Coronary artery (tissue), 2 donors: ENCODE measurements around the gene NLRP7.
"Not testable (repeated sequence)": the region's sequence is repeated elsewhere in the genome, so short reads cannot be mapped to it uniquely, and the experiment has no call there.

Source experiments
- DNase-seq: peaks from one replicate; pipeline ENCODE4 v3.0.0-alpha.2; 2017; ENCODE audit warnings: low spot score
- H3K27ac ChIP-seq, 2 donors: fragments of 200-600 bp; sonication (generic); one replicate each; pipeline ENCODE4 v1.5.1; 2016 to 2019
- H3K4me3 ChIP-seq: fragments of 200-600 bp; sonication (generic); 2 replicates; pipeline ENCODE4 v1.5.1; 2016; ENCODE audit warnings: mild to moderate bottlenecking, moderate library complexity
- CTCF ChIP-seq: fragments of 200-600 bp; sonication (generic); IDR thresholded peaks from one replicate; pipeline ENCODE4 v1.5.1; 2019; ENCODE audit warnings: antibody characterized with exemption

The NLRP7 gene

GRCh38 chr19:54955376-54955775 is 8.0 kb upstream of the NLRP7 start:
- no peak overlapping the region for H3K4me3 ChIP-seq
- no peak for DNase-seq
- TF ChIP-seq CTCF = no peak
- H3K27ac ChIP-seq = no peak overlapping the region

- H3K27ac ChIP-seq, H3K4me3 ChIP-seq, DNase-seq: not testable (repeated sequence)
These were observed 6.0 kb upstream of the NLRP7 start for GRCh38 chr19:54953345-54953713.

GRCh38 chr19:54952591-54953344 is 5.4 kb upstream of the NLRP7 start:
- DNase-seq = no peak
- TF ChIP-seq CTCF = no peak
- H3K4me3 ChIP-seq = no peak overlapping the region
- no peak overlapping the region for H3K27ac ChIP-seq

GRCh38 chr19:54950580-54950979 is 3.2 kb upstream of the NLRP7 start:
- not testable (repeated sequence) for H3K4me3 ChIP-seq, H3K27ac ChIP-seq, DNase-seq

- no peak for TF ChIP-seq CTCF
- Histone ChIP-seq H3K4me3 (no peak overlapping the region), H3K27ac (no peak overlapping the region)
- DNase-seq = no peak
These were observed 2.1 kb upstream of the NLRP7 start for GRCh38 chr19:54949412-54949811.

- H3K4me3 ChIP-seq, H3K27ac ChIP-seq, DNase-seq: not testable (repeated sequence)
These were observed 3.5 kb downstream of the NLRP7 start for GRCh38 chr19:54943772-54944361.

GRCh38 chr19:54939538-54939937 is 7.8 kb downstream of the NLRP7 start:
- not testable (repeated sequence) for H3K4me3 ChIP-seq, H3K27ac ChIP-seq, DNase-seq

GRCh38 chr19:54938906-54939305 is 8.4 kb downstream of the NLRP7 start:
- DNase-seq = no peak
- no peak overlapping the region for H3K27ac ChIP-seq
- H3K4me3 ChIP-seq = no peak overlapping the region
- TF ChIP-seq CTCF = no peak

- DNase-seq = no peak
- Histone ChIP-seq H3K4me3 (no peak overlapping the region), H3K27ac (no peak overlapping the region)
- TF ChIP-seq CTCF = no peak
These were observed 9.4 kb downstream of the NLRP7 start for GRCh38 chr19:54937926-54938325.
